IPS-NIHi11 (cell line): ENCODE measurements around the gene OAS3.

Source experiments
- DNase-seq: peaks from one replicate; pipeline ENCODE4 v3.0.0; 2012; ENCODE audit warnings: mixed read lengths, low spot score

The OAS3 gene

GRCh38 chr12:112961536-112961935, 23.3 kb downstream of the OAS3 start:
- peak; percentile 1 for DNase-seq

GRCh38 chr12:112962561-112962960, 24.3 kb downstream of the OAS3 start:
- DNase-seq: no peak

- DNase-seq: no peak
Observed at GRCh38 chr12:112963227-112963861, 25.1 kb downstream of the OAS3 start.

- no peak for DNase-seq
Observed at GRCh38 chr12:112964067-112964670, 25.9 kb downstream of the OAS3 start.

- DNase-seq: no peak
Observed at GRCh38 chr12:112964915-112965314, 26.6 kb downstream of the OAS3 start.

GRCh38 chr12:112965643-112966042, 27.4 kb downstream of the OAS3 start:
- no peak for DNase-seq

GRCh38 chr12:112967306-112967705, 29.0 kb downstream of the OAS3 start:
- no peak for DNase-seq

GRCh38 chr12:112967858-112968257, 29.6 kb downstream of the OAS3 start:
- DNase-seq: no peak

GRCh38 chr12:112969547-112970306, 31.5 kb downstream of the OAS3 start:
- no peak for DNase-seq

- DNase-seq: no peak
Observed at GRCh38 chr12:112970391-112970790, 32.1 kb downstream of the OAS3 start.

GRCh38 chr12:112971248-112971647, 33.0 kb downstream of the OAS3 start:
- no peak for DNase-seq

GRCh38 chr12:112973011-112973735, 34.9 kb downstream of the OAS3 start:
- DNase-seq: no peak

- no peak for DNase-seq
Observed at GRCh38 chr12:112973818-112974231, 35.6 kb downstream of the OAS3 start.

GRCh38 chr12:112974904-112975303, 36.6 kb downstream of the OAS3 start:
- no peak for DNase-seq

- no peak for DNase-seq
Observed at GRCh38 chr12:112977139-112977538, 38.9 kb downstream of the OAS3 start.

- no peak for DNase-seq
Observed at GRCh38 chr12:112977641-112978040, 39.4 kb downstream of the OAS3 start.

GRCh38 chr12:112978163-112979040, 40.1 kb downstream of the OAS3 start, which contains the start of gene OAS2:
Gene OAS2 (plus strand): TSS chr12:112978519. CDS start chr12:112978609, 90 bp downstream.
- no peak for DNase-seq

- no peak for DNase-seq
Observed at GRCh38 chr12:112979041-112979680, 40.9 kb downstream of the OAS3 start.

- no peak for DNase-seq
Observed at GRCh38 chr12:112980491-112981158, 42.4 kb downstream of the OAS3 start.

- DNase-seq: no peak
Observed at GRCh38 chr12:112985642-112986290, 47.5 kb downstream of the OAS3 start.
